ENCODE data around the gene TENT4A.

Gene TENT4A

GRCh38 chr5:6734243-6734700 lies 21.0 kb downstream of the TENT4A start:
- DNase-seq = no peak

- DNase-seq = no peak
Observed at GRCh38 chr5:6734781-6735180, 21.5 kb downstream of the TENT4A start.

DNA sequence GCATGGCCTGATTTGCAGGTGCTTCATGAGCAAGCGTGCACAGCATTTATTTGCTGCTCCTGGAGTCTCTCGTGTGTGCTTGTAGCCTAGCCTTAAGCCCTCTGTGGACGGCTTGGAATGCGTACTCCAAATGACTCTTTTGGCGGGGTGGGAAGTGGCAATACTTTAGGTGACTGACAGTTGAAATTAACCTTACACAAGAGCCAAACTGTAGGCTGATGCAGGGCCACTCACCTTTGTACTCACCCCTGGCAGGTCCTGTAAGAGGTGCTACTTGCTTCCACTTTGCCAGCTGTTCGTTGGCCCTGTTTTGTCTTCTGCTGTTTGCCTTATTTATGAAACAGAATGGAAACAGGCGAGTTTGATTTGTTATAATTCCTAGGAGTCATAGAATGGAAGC lies 22.9 kb downstream of the TENT4A start:
- no peak for DNase-seq

DNA sequence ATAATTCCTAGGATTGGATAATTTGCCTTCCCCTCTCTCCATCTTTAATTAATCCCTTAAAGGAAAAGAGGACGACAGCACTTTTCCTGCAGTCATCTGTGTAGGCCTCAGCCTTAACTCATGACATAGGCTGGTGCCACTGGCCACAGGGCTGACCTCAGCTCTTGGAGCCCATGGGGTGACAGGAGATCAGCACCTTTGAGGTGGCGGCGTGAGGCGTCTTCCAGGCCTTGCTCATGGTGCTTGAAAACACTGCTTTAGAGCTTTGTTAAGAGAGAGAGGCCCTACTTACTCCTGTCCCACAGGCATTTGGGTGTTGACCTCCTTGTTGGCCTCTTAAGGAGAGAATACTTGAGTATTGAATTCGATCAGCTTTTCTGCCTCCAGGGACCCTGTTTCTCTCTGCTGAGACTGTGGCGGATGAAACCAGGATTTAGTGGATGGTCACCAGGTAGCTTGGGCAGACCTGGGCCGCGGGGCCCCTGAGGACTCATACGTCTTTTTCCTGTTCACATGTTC lies 23.4 kb downstream of the TENT4A start:
- no peak for DNase-seq

- DNase-seq = no peak
Observed at GRCh38 chr5:6737043-6737941, 24.1 kb downstream of the TENT4A start.

- DNase-seq = no peak
Observed at GRCh38 chr5:6739603-6740002, 26.4 kb downstream of the TENT4A start.

- no peak for DNase-seq
Observed at GRCh38 chr5:6740586-6741150, 27.4 kb downstream of the TENT4A start.

GRCh38 chr5:6742081-6742758 lies 29.0 kb downstream of the TENT4A start:
- no peak for DNase-seq

DNA sequence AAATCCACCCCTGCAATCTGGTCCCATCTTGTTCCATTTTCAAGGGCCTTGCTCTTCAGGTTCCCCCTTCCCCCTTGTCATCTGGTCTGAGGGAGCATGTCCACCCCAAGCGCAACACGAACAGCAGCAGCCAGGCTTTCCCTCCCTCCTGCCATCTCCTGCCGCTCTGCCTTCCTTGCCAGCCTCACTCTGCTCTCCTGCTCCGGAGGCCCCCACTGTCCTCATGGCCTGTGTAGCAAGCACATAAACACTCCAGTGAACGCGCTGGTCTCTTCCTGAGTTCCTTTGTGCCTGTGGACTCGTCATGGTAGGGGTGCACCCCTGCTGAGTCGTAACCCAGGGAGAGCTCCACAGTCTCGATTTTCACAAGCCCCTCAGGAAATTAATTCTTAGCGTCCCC lies 29.9 kb downstream of the TENT4A start:
- DNase-seq = no peak

DNA sequence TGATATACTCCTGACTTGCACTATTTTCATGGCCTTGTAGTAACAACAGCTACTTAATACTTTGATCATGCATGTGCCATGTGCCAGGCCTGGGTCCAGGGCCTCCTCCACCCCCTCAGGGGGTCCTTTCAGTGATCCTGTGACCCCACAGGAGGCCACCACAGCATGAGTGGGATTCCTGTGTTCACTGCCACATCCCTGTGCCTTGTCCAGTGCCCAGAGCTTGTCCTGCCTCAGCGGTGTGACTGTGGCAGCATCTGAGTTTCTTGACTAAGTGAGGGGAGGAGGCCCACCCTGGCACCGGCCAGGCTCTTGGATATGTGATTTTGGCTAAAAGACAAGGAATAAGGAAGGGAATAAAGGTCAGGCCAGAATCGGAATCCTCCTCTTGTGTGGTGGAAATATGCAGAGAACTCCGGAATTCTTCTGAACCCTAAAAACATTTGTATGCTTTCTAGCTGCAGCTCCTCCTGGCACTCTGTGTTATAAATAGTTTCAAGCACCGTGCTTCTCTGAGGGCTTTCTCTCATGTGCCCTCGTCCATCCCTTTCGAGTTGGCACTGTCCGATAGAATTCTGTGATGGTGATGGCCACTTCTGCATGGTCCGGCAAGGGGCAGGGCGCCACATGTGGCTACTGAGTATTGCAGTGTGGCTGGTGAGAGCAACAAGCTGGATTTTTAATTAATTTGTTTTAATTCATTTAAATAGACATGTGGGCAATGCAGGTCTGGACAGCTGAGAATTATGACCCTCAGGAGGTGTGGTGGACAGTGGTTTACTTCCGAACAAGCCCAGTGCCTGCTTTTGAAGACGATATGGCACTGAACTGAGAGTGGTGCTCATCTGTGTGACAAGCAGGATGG lies 31.8 kb downstream of the TENT4A start:
- DNase-seq = no peak

GRCh38 chr5:6745706-6746222 lies 32.5 kb downstream of the TENT4A start:
- DNase-seq = no peak

- no peak for DNase-seq
Observed at GRCh38 chr5:6746244-6746643, 33.0 kb downstream of the TENT4A start.

- DNase-seq = no peak
Observed at GRCh38 chr5:6747103-6747502, 33.9 kb downstream of the TENT4A start.

DNA sequence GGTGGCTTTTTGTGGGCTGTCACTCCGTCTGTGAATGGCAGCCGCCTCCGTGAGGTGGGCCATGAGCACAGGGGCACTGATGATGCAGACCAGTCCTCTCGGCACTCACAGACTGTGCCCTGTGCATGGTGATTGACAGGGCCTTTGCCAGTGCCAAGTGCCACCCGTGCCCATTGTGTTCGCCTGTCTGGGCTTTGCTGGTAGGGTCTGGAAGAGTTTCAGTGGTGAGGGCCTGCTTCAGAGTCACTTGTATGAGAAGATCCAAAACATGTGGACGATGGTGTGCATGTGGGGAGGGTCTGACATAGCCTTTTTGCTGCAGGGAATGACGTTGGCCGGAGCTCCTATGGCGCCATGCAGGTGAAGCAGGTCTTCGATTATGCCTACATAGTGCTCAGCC lies 34.9 kb downstream of the TENT4A start:
- DNase-seq = no peak

DNA sequence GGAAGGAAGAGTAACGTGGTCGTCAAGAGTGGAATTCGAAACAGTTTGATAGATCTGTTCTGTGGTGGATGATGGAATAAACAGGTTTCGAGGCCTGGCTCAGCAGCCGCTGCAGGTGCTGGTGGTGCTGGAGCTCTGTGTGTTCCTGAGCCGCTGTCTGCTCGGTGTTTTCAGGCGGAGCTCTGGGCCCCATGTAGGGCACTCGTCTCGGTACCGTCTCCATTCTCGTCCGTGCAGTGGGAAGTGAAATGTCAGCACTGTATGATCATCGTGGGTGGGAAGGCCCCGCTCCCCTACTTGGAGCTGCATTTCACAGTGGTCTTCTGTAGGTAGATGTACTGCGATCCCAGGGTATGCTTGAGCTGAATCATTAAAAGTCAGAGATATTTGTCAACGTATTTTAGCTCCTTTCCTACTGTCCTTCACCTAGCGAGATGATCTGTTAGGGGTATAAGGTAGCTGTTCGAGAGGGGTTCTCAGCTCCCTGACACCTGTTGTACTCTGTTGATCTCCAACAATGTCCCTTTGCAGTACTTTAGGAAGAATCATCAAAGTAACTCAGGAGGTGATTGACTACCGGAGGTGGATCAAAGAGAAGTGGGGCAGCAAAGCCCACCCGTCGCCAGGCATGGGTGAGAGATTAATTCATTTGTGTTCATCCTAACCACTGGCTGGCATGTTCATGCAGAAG lies 35.9 kb downstream of the TENT4A start:
- DNase-seq = no peak

GRCh38 chr5:6750142-6750840 lies 37.1 kb downstream of the TENT4A start:
- DNase-seq = no peak

DNA sequence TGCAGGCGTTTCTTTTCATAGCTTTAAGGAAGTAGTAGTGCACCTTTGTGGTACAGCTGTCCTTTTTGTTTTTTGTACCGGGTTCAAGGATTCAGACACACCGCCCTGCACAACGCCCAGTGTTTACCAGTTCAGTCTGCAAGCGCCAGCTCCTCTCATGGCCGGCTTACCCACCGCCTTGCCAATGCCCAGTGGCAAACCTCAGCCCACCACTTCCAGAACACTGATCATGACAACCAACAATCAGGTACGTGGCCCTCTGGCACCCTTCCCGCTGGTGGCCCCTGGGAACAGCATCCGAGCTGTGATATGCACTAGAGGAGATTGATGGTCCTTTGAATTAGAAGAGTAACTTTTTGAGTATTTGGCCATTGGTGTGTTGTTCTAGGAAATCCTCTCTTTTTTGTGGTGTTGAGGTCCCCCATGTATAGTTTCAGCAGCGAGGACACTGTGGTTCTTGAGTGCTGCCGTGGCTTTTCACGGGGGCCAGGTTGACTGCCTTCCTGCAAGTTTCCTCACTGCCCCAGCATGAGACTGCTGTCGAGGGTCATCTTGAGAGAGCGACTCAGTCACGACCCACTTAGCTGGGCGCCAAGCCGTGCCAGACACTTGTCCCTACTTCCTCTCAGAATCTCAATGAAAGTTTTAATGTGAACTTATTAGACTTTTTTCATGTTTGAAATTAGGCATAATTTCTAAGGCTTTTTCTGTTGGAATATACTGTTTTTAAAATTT lies 37.9 kb downstream of the TENT4A start:
- no peak for DNase-seq

DNA sequence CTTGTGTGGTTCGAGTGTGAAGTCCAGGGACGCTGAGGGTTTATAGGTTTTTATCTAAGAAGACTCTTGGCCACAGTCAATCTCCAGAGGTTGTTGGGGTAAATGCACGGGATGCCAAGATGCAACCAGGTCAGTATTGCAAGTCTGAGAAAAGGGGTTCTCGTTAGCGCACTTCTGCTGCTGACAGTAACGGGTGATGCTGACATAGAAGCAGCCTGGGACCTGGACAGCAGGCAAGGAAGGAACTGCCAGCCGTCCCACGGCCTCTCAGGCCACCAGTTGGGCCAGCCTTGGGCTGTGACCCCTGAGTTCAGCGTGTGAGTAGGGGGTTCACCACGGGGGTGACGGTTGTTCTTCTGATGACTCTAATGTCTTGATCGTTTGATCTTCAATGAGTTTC lies 39.0 kb downstream of the TENT4A start:
- DNase-seq = no peak

- no peak for DNase-seq
Observed at GRCh38 chr5:6752782-6753181, 39.5 kb downstream of the TENT4A start.

- DNase-seq = no peak
Observed at GRCh38 chr5:6753851-6754250, 40.6 kb downstream of the TENT4A start.

Measured in activated CD4-positive, CD25-positive, alpha-beta regulatory T cell treated with anti-CD3 and anti-CD28 coated beads, Interleukin-2, amount 50 U/mL, for 72 hours (primary cell).